Activated naive CD4-positive, alpha-beta T cell treated with anti-CD3 and anti-CD28 coated beads, Interleukin-2, amount 50 U/mL, for 16 hours (primary cell): ENCODE measurements around the gene MAGEA4.

Source experiments
- DNase-seq: peaks from one replicate; pipeline ENCODE4 v3.0.0-alpha.2; 2020

Gene MAGEA4

GRCh38 chrX:151929126-151929525 is 16.4 kb downstream of the MAGEA4 start:
- DNase-seq: no peak

- no peak for DNase-seq
These were observed 22.7 kb downstream of the MAGEA4 start for GRCh38 chrX:151935358-151935757.

GRCh38 chrX:151938172-151938571 is 25.5 kb downstream of the MAGEA4 start:
- no peak for DNase-seq

GRCh38 chrX:151954730-151955129 is 42.0 kb downstream of the MAGEA4 start:
- DNase-seq: no peak

GRCh38 chrX:151958101-151958500 is 45.4 kb downstream of the MAGEA4 start:
- no peak for DNase-seq

GRCh38 chrX:151962034-151962433 is 49.3 kb downstream of the MAGEA4 start:
- DNase-seq: no peak

GRCh38 chrX:151966236-151966635 is 53.5 kb downstream of the MAGEA4 start:
- no peak for DNase-seq

- DNase-seq: no peak
These were observed 57.3 kb downstream of the MAGEA4 start for GRCh38 chrX:151970027-151970426.

GRCh38 chrX:151970661-151971060 is 58.0 kb downstream of the MAGEA4 start:
- DNase-seq: no peak

- DNase-seq: no peak
These were observed 60.5 kb downstream of the MAGEA4 start for GRCh38 chrX:151973060-151973661.

- no peak for DNase-seq
These were observed 61.2 kb downstream of the MAGEA4 start for GRCh38 chrX:151973851-151974335.
